NK-92 (cell line): ENCODE measurements around the gene EIF3B.
"Not testable (repeated sequence)": the region's sequence is repeated elsewhere in the genome, so short reads cannot be mapped to it uniquely, and the experiment has no call there.

Experiments
- DNase-seq: peaks from one replicate; lab custom pipeline; 2025; ENCODE audit not compliant: unreplicated experiment; lab: John Stamatoyannopoulos, UW

Gene EIF3B

DNA sequence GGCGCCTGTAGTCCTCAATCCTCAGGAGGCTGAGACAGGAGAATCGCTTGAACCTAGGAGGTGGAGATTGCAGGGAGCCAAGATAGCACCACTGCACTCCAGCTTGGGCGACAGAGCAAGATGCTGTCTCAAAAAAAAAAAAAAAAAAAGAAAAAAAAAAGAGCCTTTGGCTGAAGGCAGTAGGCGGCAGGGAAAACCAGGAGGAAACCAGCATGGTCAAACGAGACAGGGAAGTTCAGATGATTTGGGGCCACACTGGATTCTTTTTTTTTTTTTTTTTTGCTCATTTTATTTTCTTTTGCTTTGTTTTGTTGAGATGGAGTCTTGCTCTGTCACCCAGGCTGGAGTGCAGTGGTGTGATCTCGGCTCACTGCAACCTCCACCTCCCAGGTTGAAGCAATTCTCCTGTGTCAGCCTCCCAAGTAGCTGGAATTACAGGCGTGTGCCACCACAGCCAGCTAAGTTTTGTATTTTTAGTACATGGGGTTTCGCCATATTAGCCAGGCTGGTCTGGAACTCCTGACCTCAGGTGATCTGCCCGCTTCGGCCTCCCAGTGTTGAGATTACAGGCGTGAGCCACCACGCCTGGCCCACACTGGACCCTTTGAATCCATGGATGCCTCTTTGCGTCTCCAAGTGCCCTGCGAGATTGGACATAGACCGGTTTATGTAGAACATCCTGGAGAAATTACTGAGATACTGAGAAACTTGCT lies 7.1 kb upstream of the EIF3B start:
- not testable (repeated sequence) for DNase-seq

DNA sequence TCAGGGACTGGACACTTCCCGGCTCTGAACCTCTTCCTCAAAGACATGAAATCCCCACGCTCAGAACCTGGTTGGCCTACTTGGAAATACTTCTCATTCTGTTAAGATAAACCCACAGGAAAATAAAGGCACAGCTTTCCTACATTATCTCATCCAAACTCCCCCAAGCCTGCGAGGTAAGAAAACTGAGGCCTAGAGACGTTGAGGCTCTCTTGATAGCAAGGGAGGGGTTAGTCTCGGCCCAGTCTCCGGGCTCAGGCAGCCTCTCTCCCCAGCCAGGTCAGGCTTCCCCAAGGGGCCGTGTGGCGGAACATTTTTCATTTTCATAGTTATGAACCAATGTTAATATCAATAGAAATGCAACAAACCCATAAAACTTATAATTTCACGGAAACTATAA lies 4.6 kb upstream of the EIF3B start:
- DNase-seq, result no peak

DNA sequence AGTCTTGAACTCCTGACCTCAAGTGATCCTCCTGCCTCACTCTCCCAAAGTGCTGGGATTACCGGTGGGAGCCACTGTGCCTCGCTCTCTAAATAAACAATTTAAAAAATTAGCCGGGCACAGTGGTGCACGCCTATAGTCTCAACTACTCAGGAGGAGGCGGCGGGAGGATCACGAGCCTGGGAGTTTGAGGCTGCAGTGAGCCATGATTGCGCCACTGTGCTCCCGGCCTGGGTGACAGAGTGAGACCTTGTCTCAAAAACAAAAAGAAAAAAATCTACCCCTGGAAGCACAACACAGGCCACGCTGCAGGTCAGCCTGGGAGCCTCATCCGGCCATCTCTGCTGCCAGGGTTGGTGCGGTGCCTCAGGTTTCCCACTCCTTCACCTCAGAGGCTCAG lies 3.8 kb upstream of the EIF3B start:
- DNase-seq, result no peak

DNA sequence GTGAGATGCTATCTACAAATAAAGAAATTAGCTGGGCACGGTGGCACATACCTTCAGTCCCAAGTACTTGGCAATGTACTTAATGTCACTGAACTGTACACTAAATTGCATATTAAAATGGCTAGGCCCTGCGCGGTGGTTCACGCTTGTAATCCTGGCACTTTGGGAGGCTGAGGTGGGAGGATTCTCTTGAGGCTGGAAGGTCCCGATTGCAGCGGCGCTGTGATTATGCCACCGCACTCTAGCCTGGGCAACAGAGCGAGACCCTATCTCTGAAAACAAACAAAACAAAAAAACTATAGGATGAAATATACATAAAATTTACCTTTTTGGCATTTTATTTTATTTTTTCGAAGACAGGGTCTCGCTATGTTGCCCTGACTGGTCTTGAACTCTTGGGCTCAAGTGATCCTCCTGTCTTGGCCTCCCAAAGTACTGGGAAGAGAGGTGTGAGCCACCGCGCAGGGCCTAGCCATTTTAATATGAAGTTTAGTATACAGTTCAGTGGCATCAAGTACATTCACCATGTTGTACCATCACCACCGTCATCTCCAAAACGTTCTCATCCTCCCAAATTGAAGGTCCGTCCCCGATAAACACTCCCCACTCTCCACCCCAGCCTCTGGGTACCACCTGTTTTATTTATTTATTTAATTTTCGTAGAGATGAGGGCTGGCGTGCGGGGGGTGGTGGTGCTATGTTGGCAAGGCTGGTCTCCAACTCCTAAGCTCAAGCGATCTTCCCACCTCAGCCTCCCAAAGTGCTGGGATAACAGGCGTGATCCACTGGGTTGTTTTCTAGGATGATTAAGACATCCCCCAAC lies 1.3 kb upstream of the EIF3B start:
- no peak for DNase-seq

DNA sequence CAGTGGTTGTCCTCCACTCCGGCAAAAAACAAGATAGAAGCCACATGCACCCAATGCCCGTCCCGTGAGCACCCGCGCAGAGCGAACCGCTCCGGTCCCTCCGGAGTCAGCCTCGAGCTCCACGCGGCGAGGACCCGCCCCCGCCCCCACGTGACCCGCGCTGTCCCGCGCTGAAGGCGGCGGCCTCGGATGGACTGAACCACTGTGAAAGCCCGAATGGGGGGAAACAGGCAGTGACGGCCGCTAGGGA lies 766 bp upstream of the EIF3B start:
- DNase-seq, result no peak

DNA sequence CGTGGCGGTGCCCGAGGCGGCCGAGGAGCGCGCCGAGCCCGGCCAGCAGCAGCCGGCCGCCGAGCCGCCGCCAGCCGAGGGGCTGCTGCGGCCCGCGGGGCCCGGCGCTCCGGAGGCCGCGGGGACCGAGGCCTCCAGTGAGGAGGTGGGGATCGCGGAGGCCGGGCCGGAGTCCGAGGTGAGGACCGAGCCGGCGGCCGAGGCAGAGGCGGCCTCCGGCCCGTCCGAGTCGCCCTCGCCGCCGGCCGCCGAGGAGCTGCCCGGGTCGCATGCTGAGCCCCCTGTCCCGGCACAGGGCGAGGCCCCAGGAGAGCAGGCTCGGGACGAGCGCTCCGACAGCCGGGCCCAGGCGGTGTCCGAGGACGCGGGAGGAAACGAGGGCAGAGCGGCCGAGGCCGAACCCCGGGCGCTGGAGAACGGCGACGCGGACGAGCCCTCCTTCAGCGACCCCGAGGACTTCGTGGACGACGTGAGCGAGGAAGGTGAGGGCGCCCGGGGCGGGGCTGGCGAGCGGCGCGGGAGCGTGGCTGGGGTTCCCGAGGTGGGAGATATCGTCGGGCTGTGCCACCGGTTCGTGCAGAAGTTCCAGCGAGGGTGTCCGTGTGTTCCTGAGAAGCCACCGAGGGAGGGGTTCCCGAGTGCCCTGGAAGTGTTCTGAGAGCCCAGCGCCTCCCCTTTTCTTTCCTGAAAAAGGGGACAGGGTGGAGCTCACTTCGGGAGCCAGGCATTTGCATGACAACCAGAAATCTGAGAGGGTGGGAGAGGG lies 495 bp downstream of the EIF3B start:
- DNase-seq, result no peak

DNA sequence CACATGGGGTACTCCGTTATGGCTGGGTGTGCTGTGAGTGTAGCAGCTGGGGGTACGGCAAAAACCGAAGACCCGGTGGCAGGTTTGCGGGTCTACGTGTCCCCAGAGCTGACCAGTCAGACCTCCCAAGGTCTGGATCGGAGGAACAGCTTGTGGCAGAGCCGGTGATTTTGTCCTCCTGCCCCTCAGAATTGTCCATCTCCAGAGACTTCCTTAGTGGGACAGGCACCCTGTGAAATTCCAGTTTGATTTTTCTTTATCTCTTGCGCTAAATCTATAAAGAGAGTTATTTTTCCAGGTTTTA lies 1.0 kb downstream of the EIF3B start:
- no peak for DNase-seq

DNA sequence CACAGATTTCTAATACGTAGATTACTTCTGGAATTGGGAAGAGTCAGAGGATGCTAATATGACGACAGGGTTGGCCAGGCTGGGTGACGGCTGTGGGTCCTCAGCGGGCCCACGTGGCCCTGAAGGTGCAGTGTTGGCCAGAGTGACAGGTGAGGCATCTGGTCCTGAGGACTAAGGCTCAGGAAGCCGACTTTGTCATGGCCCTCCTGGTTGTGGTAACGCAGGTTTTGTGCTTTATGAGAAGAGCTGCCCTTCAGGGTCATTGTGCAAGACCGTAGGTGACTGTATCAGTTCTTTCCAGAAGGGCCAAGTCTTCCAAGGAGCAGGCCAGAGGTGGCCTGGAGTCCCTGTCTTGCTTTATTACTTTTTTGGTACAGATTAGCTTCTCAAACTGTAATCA lies 2.5 kb downstream of the EIF3B start:
- no peak for DNase-seq

DNA sequence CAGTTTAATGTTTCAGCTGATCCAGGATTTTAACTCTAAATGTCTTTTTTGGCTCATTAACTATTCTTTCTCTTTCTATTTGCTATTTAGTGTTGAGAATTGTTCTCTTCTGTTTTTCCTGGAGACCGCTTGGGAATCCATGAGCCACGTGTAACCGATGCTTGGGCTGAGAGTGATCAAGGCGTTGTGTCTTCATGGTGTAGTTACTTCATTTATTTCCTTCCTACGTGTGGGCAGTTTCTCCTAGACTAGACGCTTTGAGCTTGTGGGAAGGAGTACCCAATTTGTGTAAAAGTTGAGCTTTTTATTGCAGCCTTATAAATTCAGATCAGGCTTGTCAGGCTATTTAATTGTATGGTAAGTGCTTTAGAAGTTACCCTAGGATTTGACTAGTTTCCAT lies 2.9 kb downstream of the EIF3B start:
- no peak for DNase-seq

DNA sequence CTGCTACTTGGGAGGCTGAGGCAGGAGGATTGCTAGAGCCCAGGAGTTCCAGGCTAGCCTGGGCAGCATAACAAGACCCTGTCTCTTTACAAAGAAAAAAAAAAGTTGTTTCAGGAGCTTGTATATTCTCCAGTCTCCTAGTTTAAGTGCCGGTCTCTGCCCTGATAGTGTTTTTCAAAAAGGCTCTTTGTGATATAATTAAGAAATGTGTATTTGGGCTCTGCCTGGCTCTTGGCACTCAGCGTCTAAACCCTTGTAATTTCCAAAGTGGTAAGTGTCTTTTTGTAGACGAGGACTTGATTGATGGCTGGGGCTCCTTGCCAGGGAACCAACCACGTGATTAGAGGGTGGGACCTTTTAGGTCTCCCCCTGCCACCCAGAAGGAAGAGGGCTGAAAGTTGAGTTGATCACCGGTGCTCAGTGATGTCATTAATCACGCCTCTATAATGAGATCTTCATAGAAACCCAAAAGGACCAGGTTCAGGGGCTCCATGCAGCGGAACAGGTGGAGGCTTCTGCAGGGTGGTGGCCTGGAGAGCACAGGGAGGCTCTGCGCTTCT lies 4.4 kb downstream of the EIF3B start:
- no peak for DNase-seq

DNA sequence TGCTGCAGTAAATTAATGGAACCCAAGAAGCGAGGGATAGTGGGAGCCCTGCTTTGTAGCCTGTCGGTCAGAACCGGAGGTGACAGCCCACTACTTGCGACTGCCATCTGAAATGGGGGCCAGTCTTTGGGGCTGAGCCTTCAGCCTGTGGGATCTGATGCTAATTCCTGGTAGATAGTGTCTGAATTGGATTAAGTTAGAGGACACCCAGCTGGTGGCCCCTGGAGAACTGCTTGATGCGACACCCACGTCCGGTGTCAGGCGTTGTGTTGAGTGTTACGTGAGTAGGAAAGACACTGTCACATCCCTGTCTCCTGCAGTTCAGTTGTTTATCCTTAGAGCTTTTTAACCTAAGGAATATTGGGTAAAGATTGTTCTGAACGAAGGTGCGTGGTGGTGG lies 5.0 kb downstream of the EIF3B start:
- DNase-seq, result no peak

DNA sequence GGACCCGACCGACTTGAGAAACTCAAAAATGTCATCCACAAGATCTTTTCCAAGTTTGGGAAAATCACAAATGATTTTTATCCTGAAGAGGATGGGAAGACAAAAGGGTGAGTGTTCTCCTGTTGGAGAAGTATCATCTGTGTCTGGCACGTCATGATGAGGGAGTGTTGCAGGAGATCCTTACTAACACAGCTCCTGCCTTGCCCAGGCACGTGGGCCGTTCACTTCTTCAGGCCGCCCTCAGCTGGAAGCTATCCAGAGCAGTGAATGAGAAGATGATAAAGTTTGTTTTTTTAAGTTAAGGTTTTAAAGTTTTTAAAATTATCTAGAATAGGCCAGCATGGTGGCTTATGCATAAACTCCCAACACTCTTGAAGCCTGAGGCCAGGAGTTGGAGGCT lies 6.2 kb downstream of the EIF3B start:
- no peak for DNase-seq

DNA sequence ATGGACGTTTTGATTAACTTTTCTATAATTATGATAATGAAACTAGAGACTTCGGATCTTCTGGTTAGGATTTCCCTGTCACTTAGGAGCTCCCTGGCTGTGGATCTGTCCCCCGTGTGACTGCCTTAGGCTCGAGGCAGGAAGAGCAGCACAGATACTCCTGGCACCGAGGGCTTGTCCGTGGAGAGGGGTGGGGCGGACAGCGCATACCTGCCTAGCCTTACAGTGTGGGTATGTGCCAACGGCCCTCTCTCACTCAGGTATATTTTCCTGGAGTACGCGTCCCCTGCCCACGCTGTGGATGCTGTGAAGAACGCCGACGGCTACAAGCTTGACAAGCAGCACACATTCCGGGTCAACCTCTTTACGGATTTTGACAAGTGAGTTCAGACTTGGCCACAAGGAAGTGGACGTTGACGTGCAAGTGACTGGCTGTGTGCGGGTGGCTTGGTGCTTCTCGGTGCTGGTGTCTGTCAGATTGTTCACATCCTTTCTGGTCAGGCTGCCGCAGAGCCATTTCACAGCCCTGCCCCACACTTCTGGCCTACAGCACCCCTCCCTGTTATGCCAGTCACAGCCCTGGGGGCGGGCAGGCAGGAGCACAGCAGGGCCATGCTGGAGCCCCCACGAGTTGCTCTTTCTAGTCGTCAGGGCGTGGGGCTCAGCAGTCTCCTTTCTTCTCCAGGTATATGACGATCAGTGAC lies 7.9 kb downstream of the EIF3B start:
- no peak for DNase-seq

DNA sequence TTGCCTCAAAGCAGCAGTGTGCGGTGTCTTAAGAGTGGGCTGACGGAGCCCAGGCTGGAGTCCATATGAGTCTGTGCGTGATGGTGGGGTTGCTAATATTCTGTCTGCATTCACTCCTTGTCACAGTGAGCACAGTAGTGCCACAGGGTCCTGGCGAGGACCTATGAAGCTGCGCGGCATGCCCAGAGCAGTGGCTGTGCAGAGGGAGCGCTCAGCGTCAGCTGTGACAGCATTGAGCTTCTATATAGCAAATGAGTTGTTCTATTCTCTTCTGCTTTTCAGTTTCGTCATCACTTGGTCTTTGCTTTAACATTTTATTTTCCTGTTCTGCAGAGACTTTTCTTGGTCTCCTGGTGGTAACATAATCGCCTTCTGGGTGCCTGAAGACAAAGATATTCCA lies 14.5 kb downstream of the EIF3B start:
- DNase-seq, result no peak

DNA sequence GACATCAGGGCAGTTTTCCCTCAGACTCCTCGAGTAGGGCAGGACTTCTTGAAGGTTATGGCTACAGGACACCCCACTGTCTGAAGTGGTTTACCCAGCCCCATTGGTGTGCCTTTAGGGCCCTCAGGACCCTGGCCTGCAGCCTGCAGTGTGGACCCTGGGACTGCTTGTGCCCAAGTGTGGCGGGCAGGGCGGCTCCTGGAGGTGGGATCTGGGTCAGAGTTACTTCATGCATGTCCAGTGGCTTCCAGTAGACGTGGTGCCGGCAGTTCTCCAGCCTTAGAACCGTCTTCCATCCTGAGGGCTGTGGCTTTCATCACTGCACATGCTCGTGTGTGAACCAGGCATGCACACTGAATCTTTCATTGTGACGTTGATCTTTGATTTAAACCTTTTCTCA lies 16.7 kb downstream of the EIF3B start:
- DNase-seq, result no peak

DNA sequence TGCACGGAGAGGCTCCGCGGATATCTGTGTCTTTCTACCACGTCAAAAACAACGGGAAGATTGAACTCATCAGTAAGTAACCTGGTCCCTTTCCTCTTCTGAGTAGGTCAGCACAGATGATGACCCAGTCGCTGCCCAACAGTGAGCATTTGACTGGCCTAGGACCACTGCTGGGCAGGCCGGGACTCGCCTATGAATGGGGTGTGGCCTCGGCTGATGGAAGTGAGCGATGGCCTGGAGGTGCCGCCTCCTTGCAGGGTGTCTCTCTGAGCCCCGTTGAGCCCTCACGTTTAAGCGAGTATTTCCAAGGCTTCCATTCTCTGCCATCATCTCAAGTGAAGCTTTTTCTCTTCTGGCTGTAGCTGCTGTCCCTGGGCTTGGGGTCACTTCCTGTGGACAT lies 18.1 kb downstream of the EIF3B start:
- DNase-seq, result no peak

DNA sequence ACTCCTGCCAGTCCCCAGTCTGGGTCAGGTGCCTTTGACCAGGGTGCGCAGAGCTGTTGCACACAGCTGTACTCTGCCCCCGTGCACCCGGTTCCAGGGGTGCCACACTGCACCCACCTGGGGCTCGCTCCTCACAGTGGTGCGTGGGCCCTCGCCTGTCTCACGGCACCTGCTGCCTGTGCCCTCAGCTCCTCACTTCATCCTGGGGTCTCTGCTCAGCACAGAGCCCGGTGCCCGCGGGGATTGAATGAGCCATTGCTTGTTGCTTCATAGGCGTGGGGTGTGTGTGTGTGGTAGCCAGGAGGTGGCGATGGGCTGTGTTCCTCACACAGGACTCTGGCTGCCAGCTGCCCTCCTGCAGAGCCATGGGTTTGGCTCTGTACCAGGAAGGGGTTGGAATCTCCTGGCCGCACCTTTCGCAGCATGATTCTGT lies 18.5 kb downstream of the EIF3B start:
- no peak for DNase-seq

DNA sequence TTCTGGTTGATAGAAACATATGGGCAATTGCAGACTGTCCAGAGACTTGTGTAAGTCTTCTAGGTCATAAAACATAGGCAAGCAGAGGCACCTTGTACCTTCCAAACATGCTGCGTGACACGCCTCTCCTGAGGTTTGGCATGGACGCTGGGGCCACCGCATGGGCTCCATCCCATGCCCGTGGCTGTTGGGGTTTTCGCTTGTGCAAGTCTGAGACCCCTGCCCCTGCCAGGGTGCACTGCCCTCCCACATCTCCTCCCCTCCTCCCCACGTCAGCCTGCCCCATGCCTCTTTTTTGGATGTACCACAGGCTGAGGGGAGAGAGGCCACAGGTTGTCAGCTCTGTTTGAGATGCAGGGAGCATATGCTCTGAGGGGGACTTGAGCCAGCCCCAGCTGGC lies 19.0 kb downstream of the EIF3B start:
- no peak for DNase-seq

DNA sequence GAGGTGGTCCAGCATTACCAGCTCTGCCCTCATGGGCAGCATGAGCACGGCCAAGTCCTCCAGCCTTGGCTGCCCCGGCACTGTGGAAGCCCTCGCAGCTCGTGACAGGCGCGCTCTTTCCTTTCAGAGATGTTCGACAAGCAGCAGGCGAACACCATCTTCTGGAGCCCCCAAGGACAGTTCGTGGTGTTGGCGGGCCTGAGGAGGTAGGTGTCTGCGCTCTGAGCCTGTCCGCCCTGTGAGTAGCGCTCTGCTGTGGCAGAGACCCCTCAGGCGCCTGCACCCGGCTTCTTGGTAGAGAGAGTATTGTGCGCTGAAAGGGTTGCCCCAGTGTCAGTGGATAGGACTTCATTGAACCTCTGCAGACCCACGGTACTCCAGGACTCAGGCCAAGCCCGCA lies 19.8 kb downstream of the EIF3B start:
- DNase-seq, result no peak

DNA sequence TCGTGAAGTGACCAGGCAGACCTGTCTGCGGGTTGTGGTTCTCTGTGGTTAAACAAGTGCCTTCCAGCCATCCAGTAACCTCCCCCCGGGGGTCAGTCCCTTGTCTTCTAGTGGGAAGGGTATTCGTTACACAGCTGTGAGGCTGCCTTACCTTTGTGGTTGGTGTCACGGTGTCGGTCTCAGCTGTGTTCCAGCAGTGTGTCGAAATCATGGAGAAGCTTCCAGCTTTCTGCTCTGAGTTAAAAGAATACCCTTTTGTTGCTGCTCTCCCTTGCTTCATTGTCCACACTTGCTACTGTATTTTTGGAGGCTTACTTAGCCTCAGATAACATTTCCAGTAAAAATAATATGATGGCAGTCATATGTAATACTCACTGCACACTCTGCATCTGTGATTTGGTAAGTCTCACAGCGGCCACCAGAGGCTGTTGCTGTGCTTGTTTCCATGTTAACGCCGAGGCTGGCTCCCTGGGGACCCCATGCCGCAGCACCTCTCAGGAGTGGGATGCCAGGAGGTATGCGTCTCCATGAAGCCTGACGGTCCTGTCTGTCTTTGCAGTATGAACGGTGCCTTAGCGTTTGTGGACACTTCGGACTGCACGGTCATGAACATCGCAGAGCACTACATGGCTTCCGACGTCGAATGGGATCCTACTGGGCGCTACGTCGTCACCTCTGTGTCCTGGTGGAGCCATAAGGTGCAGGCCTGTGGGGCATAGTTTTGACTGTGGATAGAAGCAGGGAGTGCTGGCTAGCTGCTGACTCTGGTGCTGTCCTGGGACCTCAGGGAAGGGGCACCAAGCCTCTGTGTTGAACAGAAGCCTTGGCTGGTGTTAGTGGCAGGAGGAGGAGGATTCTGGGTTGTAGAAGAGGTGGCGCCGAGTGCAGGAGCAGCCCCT lies 20.5 kb downstream of the EIF3B start:
- no peak for DNase-seq
